Measurements from ENCODE around the gene DENND1A. TPM values are rescaled to one million over a fixed set of nuclear protein-coding genes. Genes with fewer than 3 reads are reported as not detected.

Gene DENND1A
- total RNA-seq, 1 experiment from 2014 or later: 42.5 TPM

DNA sequence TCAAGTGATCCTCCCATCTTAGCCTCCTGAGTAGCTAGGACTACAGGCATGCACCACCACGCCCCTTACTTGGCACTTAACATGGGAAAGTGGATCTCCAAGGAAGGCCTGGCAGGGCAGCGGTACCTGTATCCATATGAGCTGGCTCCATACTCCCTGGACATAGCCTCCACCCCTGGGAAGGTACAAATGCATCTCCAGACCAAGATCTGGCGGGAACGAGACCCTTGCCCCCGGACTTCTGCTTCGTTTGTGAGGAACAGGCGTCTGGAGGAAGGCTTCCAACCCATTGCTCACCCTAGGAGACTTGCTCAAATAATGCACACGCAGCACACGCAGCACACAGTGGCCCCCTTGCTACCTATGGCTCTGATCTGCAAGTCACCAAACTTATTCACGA is 518.7 kb downstream of the DENND1A start:
- no TSS peak for BruUV-seq (replicated peaks)

DNA sequence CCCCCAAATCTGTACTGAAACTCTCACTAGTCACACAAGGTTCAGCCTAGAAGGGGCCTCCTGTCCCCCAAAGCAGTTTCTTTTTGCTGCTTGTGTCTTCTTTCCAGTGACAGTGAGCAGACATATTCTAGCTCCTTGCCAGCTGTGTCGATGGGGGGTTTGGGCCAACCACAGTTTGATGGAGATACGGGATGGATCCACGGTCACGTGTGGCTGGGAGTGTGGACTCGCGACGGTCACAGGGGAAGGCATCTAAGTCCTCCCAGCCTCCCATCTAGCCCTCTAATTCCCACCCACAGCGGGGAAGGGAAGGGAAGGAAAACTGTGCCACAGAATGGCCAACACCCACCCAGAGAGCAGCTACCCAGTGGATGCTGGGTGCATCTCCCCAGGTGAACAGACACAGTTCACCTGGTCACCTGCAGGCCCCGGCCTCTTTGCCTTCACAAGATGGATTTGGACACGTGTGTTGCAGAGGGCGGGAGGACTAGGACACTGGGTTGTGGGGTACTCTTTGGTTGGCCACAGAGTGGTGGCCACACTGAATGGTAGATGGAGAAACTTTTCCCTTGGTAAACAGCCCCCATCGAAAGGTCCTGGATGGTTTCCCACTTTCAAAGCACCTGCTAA is 519.5 kb downstream of the DENND1A start:
- Mint-ChIP-seq H3K9me3 (ENCODE audit: unreplicated experiment) (no peaks in the 10 kb centered on the region), H3K27me3 (ENCODE audit: insufficient read depth, unreplicated experiment) (no peaks in the 10 kb centered on the region), H3K27ac (ENCODE audit: low read depth, unreplicated experiment) (no peak overlapping the region), H3K36me3 (ENCODE audit: insufficient read depth, unreplicated experiment) (peaks cover 11% of the 10 kb centered on the region), H3K4me1 (ENCODE audit: insufficient read depth, unreplicated experiment) (no peaks in the 10 kb centered on the region), H3K4me3 (ENCODE audit: unreplicated experiment) (no peak overlapping the region)
- no peak for DNase-seq (ENCODE audit: unreplicated experiment)
- POLR2A ChIA-PET: no interaction called here
- CTCF ChIA-PET: no interaction called here
- intact Hi-C loops (cut with micrococcal nuclease): no loop called here
- TF ChIP-seq, protein P1, sequence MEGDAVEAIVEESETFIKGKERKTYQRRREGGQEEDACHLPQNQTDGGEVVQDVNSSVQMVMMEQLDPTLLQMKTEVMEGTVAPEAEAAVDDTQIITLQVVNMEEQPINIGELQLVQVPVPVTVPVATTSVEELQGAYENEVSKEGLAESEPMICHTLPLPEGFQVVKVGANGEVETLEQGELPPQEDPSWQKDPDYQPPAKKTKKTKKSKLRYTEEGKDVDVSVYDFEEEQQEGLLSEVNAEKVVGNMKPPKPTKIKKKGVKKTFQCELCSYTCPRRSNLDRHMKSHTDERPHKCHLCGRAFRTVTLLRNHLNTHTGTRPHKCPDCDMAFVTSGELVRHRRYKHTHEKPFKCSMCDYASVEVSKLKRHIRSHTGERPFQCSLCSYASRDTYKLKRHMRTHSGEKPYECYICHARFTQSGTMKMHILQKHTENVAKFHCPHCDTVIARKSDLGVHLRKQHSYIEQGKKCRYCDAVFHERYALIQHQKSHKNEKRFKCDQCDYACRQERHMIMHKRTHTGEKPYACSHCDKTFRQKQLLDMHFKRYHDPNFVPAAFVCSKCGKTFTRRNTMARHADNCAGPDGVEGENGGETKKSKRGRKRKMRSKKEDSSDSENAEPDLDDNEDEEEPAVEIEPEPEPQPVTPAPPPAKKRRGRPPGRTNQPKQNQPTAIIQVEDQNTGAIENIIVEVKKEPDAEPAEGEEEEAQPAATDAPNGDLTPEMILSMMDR (IDR thresholded peaks at IDR 0.05; ENCODE audit: unreplicated experiment): no peak
- BruUV-seq (replicated peaks): no TSS peak

More for the DNA sequence above, 518.7 kb downstream of the DENND1A start:
- H3K27me3 Mint-ChIP-seq (ENCODE audit: insufficient read depth, unreplicated experiment): no peaks in the 10 kb centered on the region
- TF ChIP-seq, protein P1 (IDR thresholded peaks at IDR 0.05; ENCODE audit: unreplicated experiment): no peak
- CTCF ChIA-PET: interaction anchor here (0.7 kb wide), 1 partner anchor 13 kb away, joined by 3 read pairs; no protein-coding TSS in a partner anchor
- no peaks in the 10 kb centered on the region for H3K9me3 Mint-ChIP-seq (ENCODE audit: unreplicated experiment)
- POLR2A ChIA-PET: no interaction called here
- no peak overlapping the region for H3K27ac Mint-ChIP-seq (ENCODE audit: low read depth, unreplicated experiment)
- DNase-seq (ENCODE audit: unreplicated experiment): no peak
- H3K36me3 Mint-ChIP-seq (ENCODE audit: insufficient read depth, unreplicated experiment): peaks cover 17% of the 10 kb centered on the region
- no peak overlapping the region for H3K4me3 Mint-ChIP-seq (ENCODE audit: unreplicated experiment)
- no peaks in the 10 kb centered on the region for H3K4me1 Mint-ChIP-seq (ENCODE audit: insufficient read depth, unreplicated experiment)
- intact Hi-C loops (cut with micrococcal nuclease): no loop called here

GRCh38 chr9:123408313-123409262 is 521.3 kb downstream of the DENND1A start:
- POLR2A ChIA-PET: no interaction called here
- Mint-ChIP-seq H3K4me3 (ENCODE audit: unreplicated experiment) (no peak overlapping the region), H3K27me3 (ENCODE audit: insufficient read depth, unreplicated experiment) (no peaks in the 10 kb centered on the region), H3K27ac (ENCODE audit: low read depth, unreplicated experiment) (no peak overlapping the region), H3K36me3 (ENCODE audit: insufficient read depth, unreplicated experiment) (peaks cover 5% of the 10 kb centered on the region), H3K4me1 (ENCODE audit: insufficient read depth, unreplicated experiment) (no peaks in the 10 kb centered on the region), H3K9me3 (ENCODE audit: unreplicated experiment) (no peaks in the 10 kb centered on the region)
- CTCF ChIA-PET: interaction anchor here (0.6 to 2.1 kb wide), 3 partner anchors 9 to 635 kb away, joined by 3 to 7 read pairs (median 4); no protein-coding TSS in a partner anchor
- no TSS peak for BruUV-seq (replicated peaks)
- TF ChIP-seq, protein P1 (IDR thresholded peaks at IDR 0.05; ENCODE audit: unreplicated experiment): no peak
- DNase-seq (ENCODE audit: unreplicated experiment): no peak
- intact Hi-C loops (cut with micrococcal nuclease): no loop called here

GRCh38 chr9:123407217-123407851 is 522.6 kb downstream of the DENND1A start:
- no peak overlapping the region for H3K4me3 Mint-ChIP-seq (ENCODE audit: unreplicated experiment)
- peaks cover 12% of the 10 kb centered on the region for H3K36me3 Mint-ChIP-seq (ENCODE audit: insufficient read depth, unreplicated experiment)
- POLR2A ChIA-PET: no interaction called here
- BruUV-seq (replicated peaks): no TSS peak
- H3K27me3 Mint-ChIP-seq (ENCODE audit: insufficient read depth, unreplicated experiment): no peaks in the 10 kb centered on the region
- H3K27ac Mint-ChIP-seq (ENCODE audit: low read depth, unreplicated experiment): no peak overlapping the region
- TF ChIP-seq, protein P1 (IDR thresholded peaks at IDR 0.05; ENCODE audit: unreplicated experiment): no peak
- intact Hi-C loops (cut with micrococcal nuclease): no loop called here
- H3K9me3 Mint-ChIP-seq (ENCODE audit: unreplicated experiment): no peaks in the 10 kb centered on the region
- H3K4me1 Mint-ChIP-seq (ENCODE audit: insufficient read depth, unreplicated experiment): no peaks in the 10 kb centered on the region
- CTCF ChIA-PET: no interaction called here
- DNase-seq (ENCODE audit: unreplicated experiment): no peak
